ENCODE results near the gene SH2D5. TPM values are rescaled to one million over a fixed set of nuclear protein-coding genes. Genes with fewer than 3 reads are reported as not detected.

The SH2D5 gene
- total and polyA plus RNA-seq, 2 donors (not counting 3 experiments of a cell fraction or from before 2014, with no cell fraction given), result 0.23 to 1.0 TPM

DNA sequence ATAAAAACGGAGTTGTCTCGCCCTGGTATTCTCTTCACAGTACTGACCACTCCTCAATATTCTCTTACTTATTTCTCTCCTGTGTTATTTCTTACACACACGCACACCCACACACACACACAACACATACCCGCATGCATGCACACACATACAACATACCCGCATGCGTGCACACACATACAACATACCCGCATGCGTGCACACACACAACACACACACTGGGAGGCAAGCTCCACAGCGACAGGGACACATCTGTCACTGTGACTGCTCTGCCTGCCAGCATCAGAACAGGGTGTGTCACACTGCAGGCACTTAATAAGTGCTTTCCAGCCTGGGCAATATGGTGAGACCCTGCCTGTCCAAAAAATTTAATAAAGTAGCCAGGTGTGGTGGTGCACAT, 50.5 kb downstream of the SH2D5 start:
- POLR2A ChIA-PET, result no interaction called here
- Histone ChIP-seq H3K4me3 (replicated peaks in 1 of 3; ENCODE audit: insufficient read depth in 1 of 3, low read depth in 1 of 3, low read length in 3 of 3) (no peak overlapping the region), H3K27ac (ENCODE audit: insufficient read depth, low read depth, low read length) (no peak overlapping the region), H3K4me2 (ENCODE audit: insufficient read depth, low read length) (no peak overlapping the region), H3K4me1 (ENCODE audit: control insufficient read depth, extremely low read depth, insufficient read depth, low read length) (peaks cover 7% of the 10 kb centered on the region), H4K20me1 (replicated peaks; ENCODE audit: control insufficient read depth, extremely low read depth, insufficient read depth, low read length) (no peaks in the 10 kb centered on the region), H3K9me3 (replicated peaks; ENCODE audit: control insufficient read depth, insufficient read depth, low read length) (no peaks in the 10 kb centered on the region), H3K9me1 (replicated peaks; ENCODE audit: control insufficient read depth, extremely low read depth, insufficient read depth, low read length) (no peaks in the 10 kb centered on the region), H2AFZ (ENCODE audit: low read depth, low read length) (no peak overlapping the region), H3K27me3 (ENCODE audit: control insufficient read depth in 2 of 2, insufficient read depth in 2 of 2, low read length in 2 of 2) (peaks cover 0 to 3% of the 10 kb centered on the region in 2 experiments), H3K36me3 (ENCODE audit: control insufficient read depth in 2 of 2, extremely low read depth in 1 of 2, insufficient read depth in 2 of 2, low read length in 2 of 2) (no peaks in the 10 kb centered on the region), H3K9ac (replicated peaks; ENCODE audit: extremely low read depth, insufficient read depth, low read length) (no peak overlapping the region), H3K79me2 (ENCODE audit: control insufficient read depth, insufficient read depth, low read length) (no peaks in the 10 kb centered on the region)
- BruUV-seq (replicated peaks), result no TSS peak
- CTCF ChIA-PET, result interaction anchor here (1.2 kb wide), 1 partner anchor 15 kb away, joined by 3 read pairs; no protein-coding TSS in a partner anchor
- dilution Hi-C loops (cut with MboI; ENCODE audit: extremely low pct_ligation_motif_present, low sequenced_read_pairs) (no loop called here), intact Hi-C loops (cut with micrococcal nuclease) (no loop called here)
- DNase-seq (ENCODE audit: low read depth, low spot score), result no peak
- FAIRE-seq, result no peak
- no peak for TF ChIP-seq JUN (IDR thresholded peaks at IDR 0.05; ENCODE audit: borderline replicate concordance, insufficient read depth, insufficient read length, low read depth)
- TF ChIP-seq, protein P1, sequence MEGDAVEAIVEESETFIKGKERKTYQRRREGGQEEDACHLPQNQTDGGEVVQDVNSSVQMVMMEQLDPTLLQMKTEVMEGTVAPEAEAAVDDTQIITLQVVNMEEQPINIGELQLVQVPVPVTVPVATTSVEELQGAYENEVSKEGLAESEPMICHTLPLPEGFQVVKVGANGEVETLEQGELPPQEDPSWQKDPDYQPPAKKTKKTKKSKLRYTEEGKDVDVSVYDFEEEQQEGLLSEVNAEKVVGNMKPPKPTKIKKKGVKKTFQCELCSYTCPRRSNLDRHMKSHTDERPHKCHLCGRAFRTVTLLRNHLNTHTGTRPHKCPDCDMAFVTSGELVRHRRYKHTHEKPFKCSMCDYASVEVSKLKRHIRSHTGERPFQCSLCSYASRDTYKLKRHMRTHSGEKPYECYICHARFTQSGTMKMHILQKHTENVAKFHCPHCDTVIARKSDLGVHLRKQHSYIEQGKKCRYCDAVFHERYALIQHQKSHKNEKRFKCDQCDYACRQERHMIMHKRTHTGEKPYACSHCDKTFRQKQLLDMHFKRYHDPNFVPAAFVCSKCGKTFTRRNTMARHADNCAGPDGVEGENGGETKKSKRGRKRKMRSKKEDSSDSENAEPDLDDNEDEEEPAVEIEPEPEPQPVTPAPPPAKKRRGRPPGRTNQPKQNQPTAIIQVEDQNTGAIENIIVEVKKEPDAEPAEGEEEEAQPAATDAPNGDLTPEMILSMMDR (IDR thresholded peaks at IDR 0.05; ENCODE audit: extremely low read depth in 1 of 2, insufficient read depth in 1 of 2, low read depth in 1 of 2, low read length in 2 of 2), result no peak
- no peak for TF ChIP-seq POLR2A (IDR thresholded peaks at IDR 0.05; ENCODE audit: low read depth, low read length)
- TF ChIP-seq EZH2 (IDR thresholded peaks at IDR 0.05; ENCODE audit: borderline replicate concordance, low read depth, low read length, severe bottlenecking), result no peak
- TF ChIP-seq GATA2 (IDR thresholded peaks at IDR 0.05; ENCODE audit: insufficient read depth, insufficient read length, low read depth, low read length), result no peak
- TF ChIP-seq FOS (IDR thresholded peaks at IDR 0.05; ENCODE audit: borderline replicate concordance, insufficient read depth, low read length), result no peak
- no peak for TF ChIP-seq POLR2AphosphoS5 (IDR thresholded peaks at IDR 0.05; ENCODE audit: insufficient read depth, low read depth, low read length)
- no peak for TF ChIP-seq MYC (IDR thresholded peaks at IDR 0.05; ENCODE audit: low read depth, low read length)
- TF ChIP-seq, protein P2, sequence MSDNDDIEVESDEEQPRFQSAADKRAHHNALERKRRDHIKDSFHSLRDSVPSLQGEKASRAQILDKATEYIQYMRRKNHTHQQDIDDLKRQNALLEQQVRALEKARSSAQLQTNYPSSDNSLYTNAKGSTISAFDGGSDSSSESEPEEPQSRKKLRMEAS (IDR thresholded peaks at IDR 0.05; ENCODE audit: insufficient read depth, insufficient read length), result no peak

Data from endothelial cell of umbilical vein (primary cell).